ENCODE results near the gene RASSF8.

Gene RASSF8, protein sequence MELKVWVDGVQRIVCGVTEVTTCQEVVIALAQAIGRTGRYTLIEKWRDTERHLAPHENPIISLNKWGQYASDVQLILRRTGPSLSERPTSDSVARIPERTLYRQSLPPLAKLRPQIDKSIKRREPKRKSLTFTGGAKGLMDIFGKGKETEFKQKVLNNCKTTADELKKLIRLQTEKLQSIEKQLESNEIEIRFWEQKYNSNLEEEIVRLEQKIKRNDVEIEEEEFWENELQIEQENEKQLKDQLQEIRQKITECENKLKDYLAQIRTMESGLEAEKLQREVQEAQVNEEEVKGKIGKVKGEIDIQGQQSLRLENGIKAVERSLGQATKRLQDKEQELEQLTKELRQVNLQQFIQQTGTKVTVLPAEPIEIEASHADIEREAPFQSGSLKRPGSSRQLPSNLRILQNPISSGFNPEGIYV

DNA sequence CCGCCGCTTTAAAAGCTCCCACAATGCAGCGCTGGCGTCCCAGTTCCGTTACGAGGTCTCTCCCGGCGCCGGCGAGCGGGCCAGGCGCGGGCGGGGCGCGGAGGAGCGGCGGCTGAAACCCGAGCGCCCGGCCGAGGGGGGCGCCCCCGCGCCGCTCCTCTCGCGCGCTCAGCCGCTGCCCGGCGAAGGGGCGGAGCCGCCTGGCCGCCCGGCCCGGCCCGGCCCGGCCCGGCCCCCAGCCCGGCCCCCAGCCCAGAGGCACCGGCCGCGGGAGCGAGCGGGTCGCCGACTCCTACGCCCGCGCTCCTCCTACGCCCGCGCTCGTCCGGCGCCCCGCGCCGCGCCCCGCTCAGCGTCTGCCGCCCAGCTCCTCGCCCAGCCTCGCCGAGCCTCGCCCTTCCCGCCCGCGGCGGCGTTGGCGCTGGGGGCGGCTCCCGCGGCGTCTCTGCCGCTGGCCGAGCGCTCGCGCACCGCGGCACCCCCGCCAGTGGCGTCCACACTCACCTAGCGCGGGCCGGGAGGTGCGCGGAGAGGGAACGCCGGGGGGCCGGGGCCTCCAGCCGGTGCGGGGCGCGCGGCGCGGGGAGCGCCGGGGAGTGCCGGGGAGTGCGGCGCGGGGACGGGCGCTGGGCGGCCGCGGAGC lies at the start of gene RASSF8:
Gene RASSF8 (plus strand): TSS at position 255 of the 643 bp plus-strand sequence. CDS start 96,662 bp downstream, outside the sequence.
- DNase-seq: no peak

DNA sequence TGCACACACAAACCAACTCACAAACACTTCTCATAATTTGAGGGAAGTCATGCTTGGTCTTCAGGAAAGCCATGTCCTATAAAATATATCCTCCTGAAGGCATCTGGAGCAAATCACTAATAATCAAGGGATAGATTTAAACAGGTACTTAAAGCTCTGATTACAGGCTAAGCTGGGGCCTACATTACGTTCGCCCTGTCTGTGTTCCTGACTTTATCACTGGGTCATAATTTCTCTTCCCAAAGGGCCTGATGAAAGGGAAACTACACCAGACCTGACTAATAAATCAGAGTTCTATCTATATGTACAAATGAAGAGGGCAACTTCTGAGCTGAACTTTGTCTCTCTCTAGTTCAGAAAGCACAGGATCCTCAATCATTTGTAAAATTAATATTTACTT lies 43.9 kb upstream of the RASSF8 start:
- DNase-seq: no peak

DNA sequence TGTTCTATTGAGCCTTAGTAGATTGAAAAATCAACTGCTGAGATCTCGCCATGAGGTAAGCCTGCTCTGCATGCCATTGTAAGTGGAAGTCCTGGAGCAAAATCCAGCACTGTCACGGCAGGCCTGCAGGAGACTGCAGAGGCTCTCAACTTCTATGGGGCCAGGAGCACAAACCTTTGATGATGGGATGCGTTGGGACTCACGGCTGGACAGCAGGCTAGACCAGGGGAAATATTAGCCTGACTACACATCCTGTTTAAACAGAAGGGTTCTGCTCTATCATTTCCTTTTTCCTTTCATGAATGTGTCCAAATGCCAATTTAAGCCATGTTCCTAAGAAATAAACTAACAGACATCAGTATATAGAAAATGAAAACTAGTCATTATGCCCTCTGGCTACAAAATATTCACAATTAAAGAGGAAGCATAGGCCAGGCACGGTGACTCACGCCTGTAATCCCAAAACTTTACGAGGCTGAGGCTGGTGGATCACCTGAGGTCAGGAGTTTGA lies 33.9 kb upstream of the RASSF8 start:
- DNase-seq: no peak

DNA sequence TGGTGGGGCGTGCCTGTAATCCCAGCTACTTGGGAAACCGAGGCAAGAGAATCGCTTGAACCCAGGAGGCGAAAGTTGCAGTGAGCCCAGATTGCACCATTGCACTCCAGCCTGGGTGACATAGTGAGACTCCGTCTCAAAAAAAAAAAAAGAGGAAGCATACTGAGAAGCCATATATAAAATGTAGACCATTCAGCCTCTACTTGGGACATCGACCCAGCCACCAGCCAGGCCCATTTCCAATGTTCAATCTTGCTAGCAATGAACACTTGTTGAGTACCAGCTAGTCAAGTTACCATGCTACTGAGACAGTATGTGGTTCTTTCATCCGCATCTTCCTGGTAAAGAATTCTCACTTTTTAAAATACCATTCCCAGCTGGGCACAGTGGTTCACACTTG lies 33.4 kb upstream of the RASSF8 start:
- DNase-seq: no peak

DNA sequence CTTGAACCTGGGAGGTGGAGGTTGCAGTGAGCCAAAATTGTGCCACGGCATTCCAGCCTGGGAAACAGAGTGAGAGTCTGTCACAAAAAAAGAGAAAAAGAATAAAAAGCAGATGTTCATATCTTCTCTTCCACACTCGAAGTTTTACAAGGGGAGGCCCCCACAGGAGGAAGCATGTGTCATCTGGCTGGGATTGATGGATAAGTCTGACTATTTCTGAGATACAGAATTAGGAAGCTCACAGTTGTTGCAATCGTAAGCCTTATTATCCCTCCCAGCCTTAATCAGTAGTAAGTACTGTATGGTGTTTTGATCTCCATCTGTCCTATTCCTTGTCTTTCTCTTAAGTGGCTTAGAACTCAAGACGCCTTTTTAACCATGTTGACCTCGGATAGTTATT lies 31.9 kb upstream of the RASSF8 start:
- DNase-seq: no peak

DNA sequence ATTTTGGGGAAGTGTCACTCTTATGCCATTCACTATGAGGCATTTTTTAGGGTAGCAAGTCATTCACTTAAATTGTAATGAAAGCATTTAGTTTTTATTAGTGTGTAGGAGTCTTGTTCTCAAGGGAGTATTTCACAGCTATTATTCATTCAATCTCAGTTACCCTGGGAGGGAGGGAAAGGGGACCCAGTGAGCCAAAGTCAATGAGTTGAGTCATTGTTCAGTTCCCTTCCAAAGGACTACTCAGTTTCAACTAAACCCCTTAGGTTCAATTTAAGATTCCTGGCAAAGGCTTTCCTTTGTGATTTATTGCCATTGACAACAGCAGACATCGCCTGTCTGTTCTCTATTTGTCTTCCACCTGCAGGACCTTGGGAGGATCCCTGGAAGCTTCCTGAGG lies 29.3 kb upstream of the RASSF8 start:
- no peak for DNase-seq

DNA sequence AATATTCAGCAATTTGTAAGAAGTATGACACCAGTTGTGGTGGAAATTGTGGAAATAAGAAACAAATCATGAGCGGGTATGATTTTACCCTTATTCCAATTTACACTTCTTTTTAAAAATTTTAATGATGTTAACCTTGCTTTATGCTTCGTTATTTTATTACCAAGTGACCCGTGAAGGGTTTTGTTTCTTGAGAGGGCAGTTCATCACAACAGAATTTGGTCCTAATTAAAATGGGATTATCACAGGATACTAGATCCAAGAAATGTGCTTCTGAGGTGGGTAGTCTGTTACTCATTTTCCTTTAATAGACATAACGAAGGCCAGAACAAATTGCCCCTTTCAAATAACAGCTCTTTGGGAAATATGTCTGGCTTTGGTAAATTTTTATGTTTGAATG lies 25.5 kb upstream of the RASSF8 start:
- no peak for DNase-seq

DNA sequence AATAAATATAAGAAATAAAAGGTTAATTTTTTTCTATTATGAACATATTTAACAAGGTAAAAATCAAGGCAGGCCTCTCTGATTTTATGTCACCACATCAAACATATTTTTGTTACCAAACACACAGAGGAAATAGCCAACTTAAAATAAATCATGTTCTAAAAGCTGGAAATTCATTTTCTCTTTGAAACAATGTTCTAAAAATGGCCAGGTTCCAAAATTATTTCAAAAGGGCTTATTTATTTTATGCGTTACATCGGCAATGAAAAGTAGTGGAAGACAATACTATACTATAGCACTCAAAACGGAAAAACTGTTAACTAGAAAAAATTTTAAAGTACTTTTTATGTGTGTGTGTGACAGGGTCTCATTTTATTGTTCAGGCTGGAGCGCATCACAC lies 24.0 kb upstream of the RASSF8 start:
- DNase-seq: no peak

DNA sequence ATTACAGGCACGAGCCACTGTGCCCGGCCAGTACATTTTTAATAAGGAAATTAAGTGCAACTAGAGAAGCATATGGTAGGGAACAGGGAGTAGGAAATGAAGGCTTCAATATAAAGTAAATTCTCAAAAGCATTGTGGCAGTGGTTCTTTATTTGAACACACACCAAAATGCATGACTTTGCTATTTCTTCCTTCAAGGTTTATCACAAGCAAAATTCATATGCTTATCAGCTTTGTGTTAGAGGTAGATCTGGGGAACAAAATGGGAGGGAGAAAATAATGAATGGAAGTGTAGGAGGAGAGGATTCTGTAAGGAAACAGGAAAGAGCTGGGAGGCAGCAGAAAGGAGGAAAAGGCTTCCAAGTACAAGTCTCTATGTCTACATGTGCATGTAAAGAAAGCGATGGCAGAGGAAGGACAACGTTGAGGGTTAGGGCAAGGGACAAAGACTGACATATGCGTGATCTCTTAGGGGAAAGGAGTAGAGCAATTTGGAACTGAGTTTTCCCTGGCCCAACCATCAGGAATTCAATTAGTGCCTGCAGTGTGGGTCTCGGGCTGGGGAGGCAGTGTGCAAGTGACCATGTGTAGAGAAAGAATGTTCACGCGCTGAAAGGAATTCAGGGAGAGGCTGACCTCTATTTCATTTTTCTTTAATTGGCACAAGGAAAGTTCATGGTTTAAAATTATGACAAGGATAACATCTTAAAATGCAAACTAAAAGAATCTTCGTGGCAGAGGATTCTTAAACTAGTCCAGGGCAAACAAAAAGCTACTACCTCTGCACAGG lies 22.9 kb upstream of the RASSF8 start:
- no peak for DNase-seq

DNA sequence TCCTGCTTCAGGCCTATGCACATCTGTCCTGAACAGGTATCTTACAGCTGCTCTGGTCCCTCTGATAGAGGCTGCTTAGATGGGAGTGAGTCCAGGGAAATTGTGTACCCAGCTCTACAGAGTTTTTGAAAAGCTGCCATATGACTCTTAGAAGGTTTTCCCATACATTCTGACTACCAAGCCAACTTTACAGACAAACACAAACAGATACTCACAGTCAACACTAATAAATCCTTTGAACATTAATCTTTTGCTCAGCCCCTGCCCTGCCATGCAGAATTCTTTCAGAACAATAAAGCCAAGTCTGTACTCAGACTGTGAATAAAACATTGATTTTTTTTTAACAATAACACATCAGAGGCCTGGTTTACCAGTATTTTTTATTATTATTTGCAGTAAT lies 21.4 kb upstream of the RASSF8 start:
- DNase-seq: no peak

DNA sequence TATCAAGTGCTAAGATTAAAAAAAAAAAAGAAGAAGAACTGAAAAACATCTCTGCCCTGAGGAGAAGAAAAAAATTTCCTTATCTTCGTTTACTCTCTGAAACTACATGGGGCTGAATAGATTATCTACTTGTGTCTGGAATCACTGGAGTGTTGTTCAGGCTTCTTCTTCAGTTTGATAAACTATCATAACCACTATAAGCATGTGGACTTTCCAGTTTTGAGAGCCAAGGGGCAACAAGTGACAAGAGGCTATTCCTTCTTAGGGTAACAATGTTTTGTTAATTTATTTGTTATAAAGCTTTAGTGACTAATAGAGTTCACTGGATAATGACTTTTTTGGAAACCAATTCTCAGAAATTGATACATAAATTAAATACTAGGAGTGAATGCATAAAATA lies 19.9 kb upstream of the RASSF8 start:
- DNase-seq: no peak

DNA sequence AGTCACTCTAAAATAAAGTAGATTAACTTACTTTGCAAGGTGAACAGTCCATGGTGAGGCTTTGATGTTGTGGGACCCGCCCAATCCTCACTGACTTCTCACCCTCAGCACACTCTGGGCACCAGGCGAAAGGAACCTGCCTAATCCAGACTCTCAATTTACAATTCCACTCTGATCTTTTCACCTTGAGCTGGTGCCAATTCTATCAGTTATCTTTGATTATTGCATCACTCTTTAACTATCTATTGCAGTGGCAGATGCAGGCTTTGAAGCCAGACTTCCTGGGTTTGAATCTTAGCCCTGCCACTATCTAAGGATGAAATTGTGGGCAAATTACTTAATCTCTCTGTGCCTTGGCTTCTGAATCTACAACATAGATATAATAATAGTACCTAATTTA lies 18.9 kb upstream of the RASSF8 start:
- no peak for DNase-seq

DNA sequence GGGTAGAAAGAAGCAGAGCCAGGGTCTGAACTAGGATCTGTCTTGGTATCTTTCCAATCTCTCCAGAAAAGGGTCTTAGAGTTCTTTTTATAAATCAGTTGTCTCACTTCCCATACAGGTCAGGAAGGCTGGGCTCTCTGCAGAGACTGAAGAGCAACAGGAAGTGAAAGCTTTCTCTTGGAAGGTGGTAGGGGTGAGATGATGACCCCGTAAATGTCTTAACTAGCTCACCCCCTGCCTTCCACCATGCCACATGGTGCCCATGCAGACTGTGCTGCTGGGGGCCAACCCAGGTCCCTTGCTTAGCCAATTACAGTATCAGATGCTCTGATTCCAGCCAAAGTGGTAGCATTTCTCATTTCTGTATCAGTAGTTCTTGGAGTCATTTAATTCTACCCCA lies 17.6 kb upstream of the RASSF8 start:
- DNase-seq: no peak

DNA sequence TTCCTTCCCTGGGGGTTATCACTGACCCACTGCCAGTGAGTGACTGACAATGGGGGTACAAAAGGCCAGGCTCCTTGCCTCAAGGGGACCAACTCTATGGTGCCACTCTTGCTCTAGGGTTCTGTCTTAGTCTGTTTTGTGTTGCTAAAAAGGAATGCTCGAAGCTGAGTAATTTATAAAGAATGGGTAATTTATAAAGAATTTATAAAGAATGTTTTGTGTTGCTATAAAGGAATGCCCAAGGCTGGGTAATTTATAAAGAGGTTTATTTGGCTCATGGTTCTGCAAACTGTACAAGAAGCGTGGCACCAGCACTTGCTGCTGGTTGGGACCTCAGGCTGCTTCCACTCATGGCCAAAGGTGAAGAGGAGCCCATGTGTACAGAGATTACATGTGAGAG lies 15.8 kb upstream of the RASSF8 start:
- DNase-seq: no peak

DNA sequence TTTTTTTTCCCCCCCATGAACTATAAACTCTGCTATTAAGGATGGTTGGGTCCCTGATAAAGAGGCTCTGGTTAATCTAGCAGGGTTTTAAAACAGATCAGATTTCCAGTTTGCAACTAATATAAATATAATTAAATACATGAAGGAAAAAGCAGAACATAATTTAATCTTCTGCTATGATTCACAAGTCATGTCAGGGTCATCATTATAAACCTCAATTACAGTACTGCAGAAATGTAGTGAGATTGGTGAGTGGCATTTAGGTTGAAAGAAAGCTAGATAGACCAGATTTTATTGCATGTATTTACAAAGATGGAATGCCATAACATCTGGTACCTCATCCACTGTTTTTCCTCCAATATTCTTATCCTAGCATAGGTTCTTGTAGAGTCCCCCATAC lies 14.5 kb upstream of the RASSF8 start:
- DNase-seq: no peak

DNA sequence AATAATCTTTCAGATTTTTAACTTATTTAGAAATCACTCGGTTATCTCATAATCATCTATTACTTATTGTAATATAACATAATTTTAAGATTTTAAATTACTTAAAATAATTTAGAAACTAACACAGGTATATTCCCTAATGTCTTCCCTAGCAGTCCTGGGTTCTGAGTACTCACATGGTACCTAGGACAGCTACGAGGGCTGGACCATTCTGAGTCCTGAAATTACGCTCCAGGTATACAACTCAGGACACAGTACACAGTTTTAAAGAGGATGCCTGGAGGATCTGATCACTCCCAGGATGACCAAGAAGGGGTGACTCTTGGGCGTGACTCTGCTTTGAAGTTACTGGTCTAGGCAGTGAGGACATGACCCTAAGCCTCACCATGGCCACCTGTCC lies 9.1 kb upstream of the RASSF8 start:
- DNase-seq: no peak

DNA sequence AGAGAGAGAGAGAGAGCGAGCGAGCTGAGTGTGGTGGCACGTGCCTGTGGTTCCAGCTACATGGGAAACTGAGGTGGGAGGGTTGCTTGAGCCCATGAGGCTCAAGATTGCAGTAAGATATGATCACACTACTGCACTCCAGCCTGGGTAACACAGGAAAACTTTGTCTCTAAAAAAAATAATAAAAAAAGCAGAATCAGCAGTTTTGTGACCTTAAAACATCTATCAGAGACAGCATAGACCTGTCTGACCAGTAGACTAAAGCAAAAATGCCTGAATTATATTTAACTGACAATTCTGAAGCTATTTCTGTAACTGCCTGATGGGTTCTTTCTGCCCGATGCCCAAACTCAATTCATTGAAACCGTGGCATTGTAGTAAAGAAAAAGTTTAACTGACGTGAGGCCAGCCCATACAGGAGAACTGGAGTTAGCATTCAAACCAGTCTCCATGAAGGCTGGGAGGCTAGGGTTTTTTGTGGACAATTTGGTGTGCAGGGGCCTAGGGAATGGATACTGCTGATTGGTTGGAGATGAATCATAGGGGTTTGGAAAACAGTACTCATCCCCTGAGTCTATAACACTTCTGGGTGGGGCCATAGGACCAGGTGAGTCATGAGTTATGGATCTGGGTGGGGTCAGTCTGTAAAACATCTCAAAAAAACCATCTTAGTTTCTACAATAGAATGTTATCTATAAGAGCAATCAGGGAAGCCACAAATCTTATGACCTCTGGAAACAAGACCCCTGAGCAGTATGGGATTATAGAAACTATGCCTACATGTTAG lies 8.0 kb upstream of the RASSF8 start:
- no peak for DNase-seq

DNA sequence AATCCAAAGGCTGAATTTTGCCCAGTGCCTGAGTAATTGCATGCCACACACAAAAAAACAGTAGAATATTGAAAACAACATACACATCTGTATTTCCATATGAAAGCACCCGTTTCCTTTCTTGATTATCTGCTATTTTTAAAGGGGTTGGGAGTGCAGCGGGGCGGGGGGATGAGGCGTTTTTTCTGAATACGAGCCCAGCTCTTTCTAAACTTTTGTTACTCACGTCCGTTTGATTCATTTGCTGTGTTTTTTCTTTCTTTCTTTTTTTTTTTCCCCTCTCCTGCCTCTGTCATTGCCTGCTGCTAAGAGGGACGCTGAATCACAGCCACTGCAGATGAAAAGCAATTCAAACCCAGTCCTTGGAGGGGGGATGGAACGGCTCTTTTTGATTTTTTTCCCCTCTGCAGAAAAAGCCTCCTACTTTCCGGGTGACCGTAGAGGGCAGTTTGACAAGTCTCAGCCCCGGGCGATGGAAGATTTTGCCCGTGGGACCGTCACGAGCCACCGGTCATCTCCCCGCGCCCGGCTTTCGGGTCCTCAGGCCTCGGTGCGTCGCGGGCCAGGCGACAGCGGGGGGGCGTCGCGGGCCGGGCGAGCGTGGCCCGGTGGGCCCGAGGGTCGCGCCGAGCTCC lies 572 bp upstream of the RASSF8 start:
- no peak for DNase-seq

DNA sequence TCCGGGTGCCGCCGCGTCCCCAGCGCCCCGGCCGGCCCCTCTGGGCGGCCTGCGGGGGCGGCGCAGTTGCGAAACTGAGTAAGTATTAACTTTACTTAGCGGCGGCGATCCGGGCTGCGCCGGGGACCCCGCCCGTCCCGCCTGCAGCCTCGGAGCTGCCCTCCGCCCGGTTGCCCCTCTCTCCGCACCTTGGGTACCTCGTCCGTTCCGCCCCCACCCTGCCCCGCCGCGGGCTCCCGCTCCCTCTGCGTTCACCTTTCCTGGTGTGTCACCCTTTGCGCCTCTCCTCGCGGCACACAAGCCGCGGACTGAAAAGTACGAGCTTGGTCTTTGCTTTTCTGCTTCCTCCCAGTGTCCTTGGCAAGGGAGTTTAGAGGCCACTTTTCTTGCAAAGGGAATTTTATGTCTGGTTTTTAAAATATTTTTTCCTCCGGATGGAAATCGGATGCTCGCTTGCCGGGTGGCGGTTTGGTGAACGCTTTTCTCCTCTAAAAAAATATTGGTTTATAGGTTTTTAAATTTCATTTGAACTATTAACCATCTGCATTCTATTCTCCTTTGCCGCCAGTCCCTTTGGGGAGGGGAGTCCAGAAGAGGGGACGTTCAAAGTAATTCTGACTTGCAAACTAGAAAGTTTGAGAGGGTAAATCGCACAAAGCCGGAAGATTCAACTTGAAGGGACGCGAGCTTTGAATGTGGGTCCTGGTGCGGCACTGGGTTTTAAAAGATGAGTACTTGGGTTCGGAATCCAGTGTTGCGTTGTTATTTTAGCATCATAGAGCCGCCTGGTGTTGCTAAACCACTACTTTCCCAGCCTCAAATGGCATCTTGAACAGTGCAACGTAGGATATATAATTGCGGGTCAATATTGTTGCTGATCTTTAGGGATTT lies 834 bp downstream of the RASSF8 start:
- DNase-seq: no peak

DNA sequence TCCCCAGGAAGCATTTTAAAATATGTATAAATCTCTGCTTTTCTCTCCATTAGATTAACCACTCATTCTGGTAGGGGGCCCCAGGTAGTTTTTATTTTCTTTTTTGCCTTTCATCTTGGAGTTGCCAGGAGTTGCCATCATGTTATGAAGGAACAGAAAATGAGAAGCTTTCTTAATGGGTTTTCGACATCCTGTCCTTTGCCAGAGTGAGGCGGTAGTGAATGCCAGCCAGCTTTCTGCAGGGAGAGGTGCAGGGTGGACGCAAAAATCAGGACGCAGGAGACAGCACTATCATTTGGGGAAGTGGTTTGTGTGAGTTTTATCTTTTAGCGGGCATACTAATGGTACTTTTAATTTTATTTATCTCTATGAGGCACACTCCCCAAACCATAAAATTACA lies 1.7 kb downstream of the RASSF8 start:
- DNase-seq: no peak

DNA sequence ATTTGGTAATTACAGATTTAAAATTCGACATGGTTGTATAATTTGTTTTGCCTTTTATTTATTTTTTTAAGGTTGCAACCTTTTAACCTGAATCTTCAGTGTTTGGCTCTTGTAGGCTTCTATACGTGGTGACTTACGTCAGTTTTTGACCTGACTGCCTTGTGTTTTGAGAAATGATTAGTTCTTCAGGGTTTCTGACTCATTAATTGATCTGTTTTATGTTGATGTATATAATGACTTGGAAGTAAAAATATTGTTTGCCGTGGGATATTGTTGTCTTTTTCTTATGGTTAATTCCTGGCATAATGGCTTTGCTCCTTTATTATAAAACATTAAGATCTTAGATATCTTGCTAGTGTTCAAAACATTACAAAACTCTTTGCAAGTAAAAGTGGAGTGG lies 2.5 kb downstream of the RASSF8 start:
- no peak for DNase-seq
